Neural cell (in vitro differentiated cells): ENCODE results near the gene MAPK9. TPM values are rescaled to one million over a fixed set of nuclear protein-coding genes. Genes with fewer than 3 reads are reported as not detected.

Experiments used
- H2AFZ ChIP-seq: fragments of 200-600, 300-800 bp; sonication (generic), shearing (Covaris generic); 2 replicates; pipeline ENCODE4 v1.6.0; 2014; ENCODE audit warnings: low read depth, mild to moderate bottlenecking, antibody characterized with exemption, low read length, moderate library complexity
- H3F3A ChIP-seq: fragments of 200-600 bp; shearing (Covaris generic); 2 replicates; pipeline ENCODE4 v1.6.1; 2016; ENCODE audit warnings: mild to moderate bottlenecking, moderate library complexity, mixed read lengths, antibody characterized with exemption, low read length; ENCODE audit not compliant: insufficient read depth, poor library complexity, severe bottlenecking
- H3K27ac ChIP-seq: fragments of 200-600, 300-800 bp; sonication (generic), shearing (Covaris generic); 2 replicates; pipeline ENCODE4 v1.5.1; 2014; ENCODE audit warnings: mild to moderate bottlenecking, low read length, moderate library complexity
- H3K27me3 ChIP-seq: fragments of 300-800, 200-600 bp; sonication (generic), shearing (Covaris generic); 2 replicates; pipeline ENCODE4 v1.6.0; 2014; ENCODE audit warnings: mild to moderate bottlenecking, low read depth, low read length, moderate library complexity; ENCODE audit not compliant: insufficient read depth
- H3K36me3 ChIP-seq: fragments of 300-800, 200-600 bp; sonication (generic), shearing (Covaris generic); 2 replicates; pipeline ENCODE4 v1.5.1; 2014; ENCODE audit warnings: mild to moderate bottlenecking, antibody characterized with exemption, low read length, moderate library complexity; ENCODE audit not compliant: insufficient read depth
- H3K4me2 ChIP-seq: fragments of 300-800, 200-600 bp; sonication (generic), shearing (Covaris generic); 2 replicates; pipeline ENCODE4 v1.6.0; 2014; ENCODE audit warnings: mild to moderate bottlenecking, low read length
- H3K4me3 ChIP-seq: fragments of 300-800, 200-600 bp; sonication (generic), shearing (Covaris generic); 2 replicates; pipeline ENCODE4 v1.5.1; 2014; ENCODE audit warnings: mild to moderate bottlenecking, low read length, moderate library complexity
- H3K79me2 ChIP-seq: fragments of 200-600 bp; shearing (Covaris generic); replicated peaks from 2 replicates; pipeline ENCODE4 v1.6.0; 2014; ENCODE audit warnings: mild to moderate bottlenecking, low read length, moderate library complexity; ENCODE audit not compliant: insufficient read depth
- H3K9ac ChIP-seq: fragments of 300-800, 200-600 bp; sonication (generic), shearing (Covaris generic); 2 replicates; pipeline ENCODE4 v1.6.1; 2016; ENCODE audit warnings: mild to moderate bottlenecking, low read length, mixed read lengths
- H3K9me2 ChIP-seq: fragments of 200-600 bp; shearing (Covaris generic); 2 replicates; pipeline ENCODE4 v1.6.1; 2016; ENCODE audit warnings: mild to moderate bottlenecking, low read length, mixed read lengths; ENCODE audit not compliant: insufficient read depth
- H3K9me3 ChIP-seq: fragments of 200-600, 300-800 bp; sonication (generic), shearing (Covaris generic); 2 replicates; pipeline ENCODE4 v1.6.1; 2016; ENCODE audit warnings: mild to moderate bottlenecking, mixed run types, low read length, moderate library complexity, mixed read lengths
- H4K20me1 ChIP-seq: fragments of 200-600 bp; shearing (Covaris generic); 2 replicates; pipeline ENCODE4 v1.6.1; 2016; ENCODE audit warnings: mild to moderate bottlenecking, mixed run types; ENCODE audit not compliant: insufficient read depth
- EP300 ChIP-seq: fragments of 450-650 bp; conservative IDR thresholded peaks from 2 replicates; pipeline ENCODE4 v1.6.1; 2014; ENCODE audit warnings: antibody characterized with exemption, mild to moderate bottlenecking, moderate library complexity; ENCODE audit not compliant: poor library complexity, severe bottlenecking
- EZH2 ChIP-seq: fragments of 200-600, 300-800 bp; shearing (Covaris generic), sonication (generic); IDR thresholded peaks from 2 replicates; pipeline ENCODE4 v1.6.1; 2014; ENCODE audit warnings: antibody characterized with exemption, low read length, borderline replicate concordance, mild to moderate bottlenecking; ENCODE audit not compliant: insufficient read depth, poor library complexity, severe bottlenecking
- MXI1 ChIP-seq: fragments of 450-650 bp; conservative IDR thresholded peaks from 2 replicates; pipeline ENCODE4 v1.6.1; 2014; ENCODE audit warnings: antibody characterized with exemption, mild to moderate bottlenecking; ENCODE audit not compliant: poor library complexity, severe bottlenecking
- POLR2AphosphoS5 ChIP-seq: IDR thresholded peaks from 2 replicates; pipeline ENCODE4 v1.6.1; 2012
- RAD21 ChIP-seq: fragments of 450-650 bp; conservative IDR thresholded peaks from 2 replicates; pipeline ENCODE4 v1.6.1; 2014; ENCODE audit warnings: antibody characterized with exemption, mild to moderate bottlenecking, moderate library complexity
- SMC3 ChIP-seq: fragments of 450-650 bp; conservative IDR thresholded peaks from 2 replicates; pipeline ENCODE4 v1.6.1; 2014; ENCODE audit warnings: antibody characterized with exemption, mild to moderate bottlenecking, moderate library complexity; ENCODE audit not compliant: poor library complexity
- TAF1 ChIP-seq: IDR thresholded peaks from 2 replicates; pipeline ENCODE4 v1.6.1; 2012; ENCODE audit warnings: low read depth
- polyA plus RNA-seq: library from polyadenylated mRNA; depleted of rRNA; stranded (reverse); fragments of >200 nt; gene quantifications from 2 replicates; pipeline ENCODE4 v1.2.3, GENCODE V29; 2014
- TF ChIP-seq, protein P1 (sequence below): fragments of 450-650 bp; IDR thresholded peaks from 2 replicates; pipeline ENCODE4 v1.5.1; 2014; ENCODE audit warnings: antibody characterized with exemption, mild to moderate bottlenecking, moderate library complexity; ENCODE audit not compliant: poor library complexity, severe bottlenecking
- TF ChIP-seq, protein P2 (sequence below): IDR thresholded peaks from 2 replicates; pipeline ENCODE4 v1.6.1; 2012; ENCODE audit warnings: borderline replicate concordance

The MAPK9 gene
- polyA plus RNA-seq, 1 donor from 2014 or later = 73.9 TPM

DNA sequence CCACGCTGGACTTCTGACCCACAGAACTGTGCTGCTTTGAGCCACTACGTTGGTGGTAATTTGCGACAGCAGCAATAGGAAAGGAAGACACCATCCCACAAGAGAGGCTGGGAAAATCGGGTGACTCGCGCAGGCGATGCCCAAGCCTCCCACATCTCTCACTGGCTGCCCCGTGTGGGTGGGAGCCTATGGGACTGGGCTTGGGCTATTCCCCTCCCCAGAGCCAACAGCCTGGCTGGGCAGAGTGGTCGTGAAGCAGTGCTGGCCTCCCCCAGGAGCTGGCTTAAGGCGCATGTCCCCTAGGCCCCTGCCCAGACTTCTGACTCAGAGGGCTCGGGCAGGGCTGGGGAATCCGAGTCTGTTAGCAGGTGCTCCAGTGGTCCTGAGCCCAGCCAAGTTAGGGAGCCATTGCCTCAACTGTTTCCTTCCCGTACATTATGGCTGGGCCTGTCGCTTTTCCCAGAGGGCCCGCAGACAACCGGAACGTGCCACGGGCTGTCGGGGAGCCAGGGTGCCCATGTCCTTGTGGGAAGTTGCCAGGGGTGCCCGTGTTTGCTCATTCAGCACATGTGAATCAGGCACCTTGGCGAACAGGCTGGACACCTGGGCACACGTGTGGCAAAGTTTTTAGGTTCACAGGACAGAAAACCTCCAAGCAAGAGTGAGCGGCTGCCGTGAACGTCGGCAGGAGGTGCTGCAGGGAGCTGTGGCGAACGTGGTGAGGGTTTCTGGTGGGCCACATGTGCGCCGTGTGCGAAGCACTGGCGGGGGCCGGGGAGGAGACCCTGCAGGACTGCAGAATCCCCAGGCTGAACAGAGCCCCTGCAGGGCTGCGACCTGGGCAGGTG is 75.9 kb downstream of the MAPK9 start:
- no peaks in the 10 kb centered on the region for H3K79me2 ChIP-seq
- H3K4me3 ChIP-seq = no peak overlapping the region
- no peaks in the 10 kb centered on the region for H4K20me1 ChIP-seq
- H3K9me2 ChIP-seq = no peaks in the 10 kb centered on the region
- H3K27me3 ChIP-seq = no peaks in the 10 kb centered on the region
- no peak overlapping the region for H3K9ac ChIP-seq
- H3K36me3 ChIP-seq = no peaks in the 10 kb centered on the region
- no peak overlapping the region for H2AFZ ChIP-seq
- no peaks in the 10 kb centered on the region for H3F3A ChIP-seq
- H3K9me3 ChIP-seq = no peaks in the 10 kb centered on the region
- TF ChIP-seq, protein P1, sequence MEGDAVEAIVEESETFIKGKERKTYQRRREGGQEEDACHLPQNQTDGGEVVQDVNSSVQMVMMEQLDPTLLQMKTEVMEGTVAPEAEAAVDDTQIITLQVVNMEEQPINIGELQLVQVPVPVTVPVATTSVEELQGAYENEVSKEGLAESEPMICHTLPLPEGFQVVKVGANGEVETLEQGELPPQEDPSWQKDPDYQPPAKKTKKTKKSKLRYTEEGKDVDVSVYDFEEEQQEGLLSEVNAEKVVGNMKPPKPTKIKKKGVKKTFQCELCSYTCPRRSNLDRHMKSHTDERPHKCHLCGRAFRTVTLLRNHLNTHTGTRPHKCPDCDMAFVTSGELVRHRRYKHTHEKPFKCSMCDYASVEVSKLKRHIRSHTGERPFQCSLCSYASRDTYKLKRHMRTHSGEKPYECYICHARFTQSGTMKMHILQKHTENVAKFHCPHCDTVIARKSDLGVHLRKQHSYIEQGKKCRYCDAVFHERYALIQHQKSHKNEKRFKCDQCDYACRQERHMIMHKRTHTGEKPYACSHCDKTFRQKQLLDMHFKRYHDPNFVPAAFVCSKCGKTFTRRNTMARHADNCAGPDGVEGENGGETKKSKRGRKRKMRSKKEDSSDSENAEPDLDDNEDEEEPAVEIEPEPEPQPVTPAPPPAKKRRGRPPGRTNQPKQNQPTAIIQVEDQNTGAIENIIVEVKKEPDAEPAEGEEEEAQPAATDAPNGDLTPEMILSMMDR = no peak
- no peak for TF ChIP-seq SMC3
- TF ChIP-seq, protein P2, sequence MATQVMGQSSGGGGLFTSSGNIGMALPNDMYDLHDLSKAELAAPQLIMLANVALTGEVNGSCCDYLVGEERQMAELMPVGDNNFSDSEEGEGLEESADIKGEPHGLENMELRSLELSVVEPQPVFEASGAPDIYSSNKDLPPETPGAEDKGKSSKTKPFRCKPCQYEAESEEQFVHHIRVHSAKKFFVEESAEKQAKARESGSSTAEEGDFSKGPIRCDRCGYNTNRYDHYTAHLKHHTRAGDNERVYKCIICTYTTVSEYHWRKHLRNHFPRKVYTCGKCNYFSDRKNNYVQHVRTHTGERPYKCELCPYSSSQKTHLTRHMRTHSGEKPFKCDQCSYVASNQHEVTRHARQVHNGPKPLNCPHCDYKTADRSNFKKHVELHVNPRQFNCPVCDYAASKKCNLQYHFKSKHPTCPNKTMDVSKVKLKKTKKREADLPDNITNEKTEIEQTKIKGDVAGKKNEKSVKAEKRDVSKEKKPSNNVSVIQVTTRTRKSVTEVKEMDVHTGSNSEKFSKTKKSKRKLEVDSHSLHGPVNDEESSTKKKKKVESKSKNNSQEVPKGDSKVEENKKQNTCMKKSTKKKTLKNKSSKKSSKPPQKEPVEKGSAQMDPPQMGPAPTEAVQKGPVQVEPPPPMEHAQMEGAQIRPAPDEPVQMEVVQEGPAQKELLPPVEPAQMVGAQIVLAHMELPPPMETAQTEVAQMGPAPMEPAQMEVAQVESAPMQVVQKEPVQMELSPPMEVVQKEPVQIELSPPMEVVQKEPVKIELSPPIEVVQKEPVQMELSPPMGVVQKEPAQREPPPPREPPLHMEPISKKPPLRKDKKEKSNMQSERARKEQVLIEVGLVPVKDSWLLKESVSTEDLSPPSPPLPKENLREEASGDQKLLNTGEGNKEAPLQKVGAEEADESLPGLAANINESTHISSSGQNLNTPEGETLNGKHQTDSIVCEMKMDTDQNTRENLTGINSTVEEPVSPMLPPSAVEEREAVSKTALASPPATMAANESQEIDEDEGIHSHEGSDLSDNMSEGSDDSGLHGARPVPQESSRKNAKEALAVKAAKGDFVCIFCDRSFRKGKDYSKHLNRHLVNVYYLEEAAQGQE = no peak
- TF ChIP-seq EP300 = no peak
- TF ChIP-seq TAF1 = no peak
- TF ChIP-seq MXI1 = no peak
- no peak for TF ChIP-seq RAD21
- no peak for TF ChIP-seq POLR2AphosphoS5
- no peak for TF ChIP-seq EZH2
- no peak overlapping the region for H3K4me2 ChIP-seq
- H3K27ac ChIP-seq = no peak overlapping the region

DNA sequence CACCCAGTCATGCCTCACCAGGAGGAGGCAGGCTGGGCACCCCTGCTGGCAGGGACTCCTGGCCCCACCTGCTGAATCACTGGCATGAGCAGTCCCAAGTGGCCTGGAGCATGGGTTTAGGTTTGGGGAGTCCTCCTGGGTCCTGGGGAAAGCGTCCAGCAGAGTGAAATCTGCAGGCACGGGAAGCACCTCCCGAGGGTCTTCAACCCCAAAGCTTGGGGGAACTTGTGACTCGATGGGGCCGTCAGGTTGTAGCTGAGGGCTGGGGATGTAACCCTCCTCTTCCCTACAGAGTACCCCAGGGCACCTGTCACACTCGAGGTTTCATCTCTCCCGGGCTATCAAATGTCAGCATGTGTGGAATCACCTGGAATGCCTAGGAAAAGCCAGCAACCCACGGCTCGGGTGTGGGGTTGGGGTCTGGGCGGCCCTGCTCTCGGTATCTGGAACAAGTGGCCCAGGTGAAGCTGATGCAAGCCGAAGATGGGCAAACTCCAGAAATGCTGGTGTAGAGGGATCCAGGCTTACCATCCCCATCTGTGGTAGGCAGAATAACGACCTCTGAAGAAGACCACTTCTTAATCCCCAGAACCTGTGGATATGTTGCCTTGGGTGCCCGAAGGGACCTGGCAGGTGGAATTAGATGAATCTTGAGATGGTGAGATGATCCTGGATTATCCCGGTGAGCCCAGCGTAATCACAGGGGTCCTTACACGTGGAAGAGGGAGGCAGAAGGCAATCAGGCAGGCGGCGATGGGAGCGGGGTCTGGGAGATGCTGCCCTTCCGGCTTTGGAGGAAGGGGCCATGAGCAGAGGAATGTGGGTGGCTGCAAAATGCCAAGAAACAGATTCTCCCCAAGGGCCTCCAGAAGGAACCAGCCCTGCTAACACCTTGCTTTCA is 76.8 kb downstream of the MAPK9 start:
- Histone ChIP-seq H4K20me1 (no peaks in the 10 kb centered on the region), H3K27ac (no peak overlapping the region), H3K4me3 (no peak overlapping the region), H3F3A (no peaks in the 10 kb centered on the region), H3K9me3 (no peaks in the 10 kb centered on the region), H3K9me2 (no peaks in the 10 kb centered on the region), H2AFZ (no peak overlapping the region), H3K4me2 (no peak overlapping the region), H3K27me3 (no peaks in the 10 kb centered on the region), H3K36me3 (no peaks in the 10 kb centered on the region), H3K9ac (no peak overlapping the region), H3K79me2 (no peaks in the 10 kb centered on the region)
- TF ChIP-seq SMC3 (no peak), RAD21 (no peak), EZH2 (no peak), MXI1 (no peak), EP300 (no peak), TAF1 (no peak), POLR2AphosphoS5 (no peak)
- TF ChIP-seq, protein P2 = no peak
- TF ChIP-seq, protein P1 = no peak
